Measurements from ENCODE around the gene WBP11. TPM values are rescaled to one million over a fixed set of nuclear protein-coding genes. Genes with fewer than 3 reads are reported as not detected.

Gene WBP11
- total RNA-seq, 1 donor from 2014 or later = 62.4 TPM

DNA sequence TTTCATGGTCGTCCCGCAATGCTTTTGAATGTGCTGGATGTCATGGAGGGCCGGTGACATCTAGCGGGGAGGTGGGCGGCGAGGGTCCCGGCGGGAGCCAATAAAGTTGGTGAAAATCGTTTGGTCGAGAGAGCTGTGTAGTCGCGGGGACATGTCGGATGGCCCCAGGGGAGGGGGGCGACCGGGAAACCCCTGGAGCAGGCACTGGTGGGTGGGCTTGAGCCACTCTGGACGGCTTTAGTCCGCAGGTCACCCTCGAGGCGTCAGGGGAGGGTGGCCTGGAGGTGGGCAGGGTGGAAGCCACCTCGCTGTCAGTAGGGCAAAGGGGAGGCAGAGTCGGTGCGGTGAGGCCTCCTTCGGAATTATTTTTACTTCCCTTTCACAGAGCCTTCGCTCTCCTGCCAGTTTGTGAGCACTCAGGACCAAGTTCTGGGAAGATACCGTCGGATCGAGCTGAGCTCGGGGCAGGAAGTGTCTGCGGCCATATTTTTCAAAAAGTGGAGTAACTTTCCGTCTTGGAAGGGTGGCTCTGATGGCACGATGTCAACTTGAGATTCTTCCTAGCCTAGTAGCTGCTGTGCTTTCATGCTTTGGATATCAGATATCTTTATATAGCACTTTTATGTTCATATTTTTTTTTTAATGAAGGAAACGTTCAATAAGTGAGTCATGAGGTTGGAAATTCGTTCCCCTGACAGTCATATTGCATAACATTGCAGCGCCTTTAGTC lies 28.2 kb downstream of the WBP11 start:
- no peak for DNase-seq (ENCODE audit: extremely low spot score, unreplicated experiment)
- Mint-ChIP-seq H3K9me3 (ENCODE audit: unreplicated experiment) (no peaks in the 10 kb centered on the region), H3K27ac (ENCODE audit: unreplicated experiment) (peak overlapping the region; percentile 99)

DNA sequence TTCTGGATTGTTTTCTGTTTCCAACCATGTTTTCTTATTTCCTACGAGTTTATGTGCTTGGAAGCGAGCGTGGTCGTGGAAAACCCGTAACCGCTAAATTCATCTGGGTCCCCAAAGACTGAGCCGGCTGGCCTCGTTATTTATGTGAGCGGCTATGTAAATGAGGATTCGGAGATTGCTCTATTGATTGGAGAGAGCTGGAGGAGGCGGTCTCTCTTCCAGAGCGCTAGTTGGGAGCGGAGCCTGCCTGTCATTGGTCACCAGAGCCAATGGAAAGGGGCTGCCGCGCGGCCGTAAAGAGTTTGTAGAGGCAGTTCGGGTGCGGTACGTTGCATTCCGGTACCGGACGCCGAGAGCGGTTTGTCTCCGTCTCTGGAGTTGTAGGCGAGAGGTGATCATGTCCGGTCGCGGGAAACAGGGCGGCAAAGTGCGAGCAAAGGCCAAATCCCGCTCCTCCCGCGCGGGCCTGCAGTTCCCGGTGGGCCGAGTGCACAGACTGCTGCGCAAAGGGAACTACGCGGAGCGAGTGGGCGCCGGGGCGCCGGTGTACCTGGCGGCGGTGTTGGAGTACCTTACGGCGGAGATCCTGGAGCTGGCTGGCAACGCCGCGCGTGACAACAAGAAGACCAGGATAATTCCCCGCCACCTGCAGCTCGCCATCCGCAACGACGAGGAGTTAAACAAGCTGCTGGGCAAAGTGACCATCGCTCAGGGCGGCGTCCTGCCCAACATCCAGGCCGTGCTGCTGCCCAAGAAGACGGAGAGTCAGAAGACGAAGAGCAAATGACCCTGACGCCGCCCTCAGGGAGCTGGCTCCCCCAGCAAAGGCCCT lies 29.0 kb downstream of the WBP11 start:
- H3K4me3 Mint-ChIP-seq (ENCODE audit: unreplicated experiment) = peak overlapping the region; percentile 94
- TF ChIP-seq, protein P1, sequence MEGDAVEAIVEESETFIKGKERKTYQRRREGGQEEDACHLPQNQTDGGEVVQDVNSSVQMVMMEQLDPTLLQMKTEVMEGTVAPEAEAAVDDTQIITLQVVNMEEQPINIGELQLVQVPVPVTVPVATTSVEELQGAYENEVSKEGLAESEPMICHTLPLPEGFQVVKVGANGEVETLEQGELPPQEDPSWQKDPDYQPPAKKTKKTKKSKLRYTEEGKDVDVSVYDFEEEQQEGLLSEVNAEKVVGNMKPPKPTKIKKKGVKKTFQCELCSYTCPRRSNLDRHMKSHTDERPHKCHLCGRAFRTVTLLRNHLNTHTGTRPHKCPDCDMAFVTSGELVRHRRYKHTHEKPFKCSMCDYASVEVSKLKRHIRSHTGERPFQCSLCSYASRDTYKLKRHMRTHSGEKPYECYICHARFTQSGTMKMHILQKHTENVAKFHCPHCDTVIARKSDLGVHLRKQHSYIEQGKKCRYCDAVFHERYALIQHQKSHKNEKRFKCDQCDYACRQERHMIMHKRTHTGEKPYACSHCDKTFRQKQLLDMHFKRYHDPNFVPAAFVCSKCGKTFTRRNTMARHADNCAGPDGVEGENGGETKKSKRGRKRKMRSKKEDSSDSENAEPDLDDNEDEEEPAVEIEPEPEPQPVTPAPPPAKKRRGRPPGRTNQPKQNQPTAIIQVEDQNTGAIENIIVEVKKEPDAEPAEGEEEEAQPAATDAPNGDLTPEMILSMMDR (IDR thresholded peaks at IDR 0.05) = no peak
- DNase-seq (ENCODE audit: extremely low spot score, unreplicated experiment) = peak; percentile 95
- H3K4me1 Mint-ChIP-seq (ENCODE audit: unreplicated experiment) = peaks cover 52% of the 10 kb centered on the region
- H3K27ac Mint-ChIP-seq (ENCODE audit: unreplicated experiment) = peak overlapping the region; percentile 99
- H3K27me3 Mint-ChIP-seq (ENCODE audit: unreplicated experiment) = no peaks in the 10 kb centered on the region
- H3K9me3 Mint-ChIP-seq (ENCODE audit: unreplicated experiment) = no peaks in the 10 kb centered on the region
- H3K36me3 Mint-ChIP-seq (ENCODE audit: unreplicated experiment) = no peaks in the 10 kb centered on the region

More for the DNA sequence above, 28.2 kb downstream of the WBP11 start:
- no peaks in the 10 kb centered on the region for H3K27me3 Mint-ChIP-seq (ENCODE audit: unreplicated experiment)
- TF ChIP-seq, protein P1 (IDR thresholded peaks at IDR 0.05) = no peak
- H3K4me1 Mint-ChIP-seq (ENCODE audit: unreplicated experiment) = peaks cover 55% of the 10 kb centered on the region
- no peaks in the 10 kb centered on the region for H3K36me3 Mint-ChIP-seq (ENCODE audit: unreplicated experiment)
- peak overlapping the region; percentile 94 for H3K4me3 Mint-ChIP-seq (ENCODE audit: unreplicated experiment)

DNA sequence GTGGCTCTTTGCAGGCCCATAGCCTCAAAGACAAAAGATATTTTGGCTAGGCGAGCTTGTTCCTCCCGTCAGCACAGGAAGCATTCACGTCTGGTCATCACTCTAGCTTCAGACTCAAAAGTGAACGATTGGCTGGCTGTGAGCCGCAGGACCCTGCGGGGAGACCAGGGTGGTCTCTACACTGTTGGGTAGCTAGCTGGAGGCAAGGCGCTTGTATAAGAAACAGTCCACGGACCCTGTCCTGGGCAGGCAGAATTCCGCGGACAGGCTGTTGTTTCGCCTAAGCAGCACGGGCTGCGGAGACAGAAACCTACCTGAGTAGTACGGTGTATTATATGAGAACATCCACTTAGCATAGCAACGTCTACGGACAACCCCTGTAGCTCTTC lies 29.6 kb downstream of the WBP11 start:
- Mint-ChIP-seq H3K4me3 (ENCODE audit: unreplicated experiment) (peak overlapping the region; percentile 94), H3K4me1 (ENCODE audit: unreplicated experiment) (peaks cover 58% of the 10 kb centered on the region), H3K27me3 (ENCODE audit: unreplicated experiment) (no peaks in the 10 kb centered on the region), H3K36me3 (ENCODE audit: unreplicated experiment) (peaks cover 3% of the 10 kb centered on the region), H3K27ac (ENCODE audit: unreplicated experiment) (peak overlapping the region; percentile 99), H3K9me3 (ENCODE audit: unreplicated experiment) (no peaks in the 10 kb centered on the region)
- TF ChIP-seq, protein P1 (IDR thresholded peaks at IDR 0.05) = no peak
- DNase-seq (ENCODE audit: extremely low spot score, unreplicated experiment) = no peak

DNA sequence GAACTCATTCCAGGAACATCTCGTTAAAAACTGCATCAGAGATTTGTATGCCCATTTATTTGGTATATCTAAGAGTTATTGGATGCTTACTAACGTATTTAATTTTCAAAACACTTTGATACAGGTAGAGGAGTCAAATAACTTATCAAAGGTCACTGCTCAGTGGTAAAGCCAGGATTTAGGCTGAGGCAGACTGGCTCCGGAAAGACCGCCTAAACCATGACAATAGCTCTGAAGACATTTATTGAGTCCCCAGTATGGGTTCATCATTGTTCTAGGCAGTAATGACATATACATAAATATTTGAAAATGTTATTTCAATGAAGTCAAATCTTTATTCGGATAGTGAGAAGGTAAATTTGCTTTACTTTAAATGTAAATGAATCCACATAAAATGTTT lies 30.3 kb downstream of the WBP11 start:
- H3K9me3 Mint-ChIP-seq (ENCODE audit: unreplicated experiment) = no peaks in the 10 kb centered on the region
- no peak overlapping the region for H3K4me3 Mint-ChIP-seq (ENCODE audit: unreplicated experiment)
- H3K4me1 Mint-ChIP-seq (ENCODE audit: unreplicated experiment) = peaks cover 60% of the 10 kb centered on the region

More for the DNA sequence above, 30.3 kb downstream of the WBP11 start:
- H3K27me3 Mint-ChIP-seq (ENCODE audit: unreplicated experiment) = no peaks in the 10 kb centered on the region
- peaks cover 4% of the 10 kb centered on the region for H3K36me3 Mint-ChIP-seq (ENCODE audit: unreplicated experiment)
- TF ChIP-seq, protein P1 (IDR thresholded peaks at IDR 0.05) = no peak
- H3K27ac Mint-ChIP-seq (ENCODE audit: unreplicated experiment) = no peak overlapping the region
- no peak for DNase-seq (ENCODE audit: extremely low spot score, unreplicated experiment)
